Measurements from ENCODE around the gene RECK. TPM values are rescaled to one million over a fixed set of nuclear protein-coding genes. Genes with fewer than 3 reads are reported as not detected.
"Not testable (repeated sequence)": the region's sequence is repeated elsewhere in the genome, so short reads cannot be mapped to it uniquely, and the experiment has no call there.

Gene RECK
- total RNA-seq, 2 donors from 2014 or later: 20.1 to 30.3 TPM

DNA sequence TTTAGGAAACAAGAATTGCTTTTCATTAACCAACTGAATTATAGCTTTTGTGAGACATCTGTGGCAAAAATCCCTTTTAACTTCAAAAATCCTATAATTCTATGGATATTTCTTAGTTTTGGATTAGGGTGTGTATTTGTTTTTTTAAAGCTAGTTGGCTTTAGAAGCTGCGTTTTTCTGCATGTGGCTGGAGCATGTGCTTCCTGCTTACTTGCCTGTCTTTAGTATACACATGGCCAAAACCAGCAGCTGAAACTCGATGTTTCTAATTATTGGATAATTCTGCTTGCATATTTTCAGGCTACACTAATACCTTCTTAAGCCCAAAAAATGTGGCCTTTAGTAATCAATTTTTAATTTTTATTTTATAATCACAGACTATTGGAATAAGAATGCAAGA lies 8.9 kb downstream of the RECK start:
- intact Hi-C loops (cut with DNase I): no loop called here

DNA sequence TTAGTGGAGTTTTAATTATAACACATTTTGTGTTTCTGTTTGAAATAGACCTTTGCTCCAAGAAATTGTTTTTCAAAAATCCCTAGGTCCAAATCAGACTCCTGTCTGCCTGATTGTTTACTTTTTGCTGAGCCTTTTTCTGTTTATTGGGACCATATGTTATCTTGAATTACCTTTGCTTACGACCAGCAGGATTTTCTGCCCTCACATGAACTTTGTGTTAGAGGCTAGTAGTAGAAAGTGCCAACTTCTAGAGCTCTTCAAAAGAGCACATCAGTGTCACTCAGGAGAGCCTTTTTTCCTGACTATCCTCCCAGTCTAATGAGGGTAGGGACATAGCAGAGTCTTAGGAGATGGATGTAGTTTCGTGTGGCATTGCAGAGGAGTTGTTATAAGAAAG lies 10.2 kb downstream of the RECK start:
- intact Hi-C loops (cut with DNase I): no loop called here
- no peak for DNase-seq (ENCODE audit: low spot score)

More for the DNA sequence above, 8.9 kb downstream of the RECK start:
- no peak for DNase-seq (ENCODE audit: low spot score)

DNA sequence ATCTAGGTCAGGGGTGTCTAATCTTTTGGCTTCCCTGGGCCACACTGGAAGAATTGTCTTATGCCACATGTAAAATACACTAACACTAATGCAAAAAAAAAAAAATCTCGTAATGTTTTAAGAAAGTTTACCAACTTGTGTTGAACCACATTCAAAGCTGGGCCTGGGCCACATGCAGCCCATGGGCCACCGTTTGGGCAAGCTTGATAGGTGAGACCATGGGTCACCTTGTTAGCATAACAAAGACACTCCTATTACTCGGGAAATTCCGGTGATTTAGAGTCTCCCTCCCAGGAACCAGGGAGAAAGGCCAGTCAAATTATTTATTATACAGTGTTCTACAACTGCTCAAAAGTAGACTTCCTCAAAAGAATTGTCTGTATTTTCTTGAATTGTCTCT lies 12.7 kb downstream of the RECK start:
- DNase-seq (ENCODE audit: low spot score): no peak
- intact Hi-C loops (cut with DNase I): no loop called here

DNA sequence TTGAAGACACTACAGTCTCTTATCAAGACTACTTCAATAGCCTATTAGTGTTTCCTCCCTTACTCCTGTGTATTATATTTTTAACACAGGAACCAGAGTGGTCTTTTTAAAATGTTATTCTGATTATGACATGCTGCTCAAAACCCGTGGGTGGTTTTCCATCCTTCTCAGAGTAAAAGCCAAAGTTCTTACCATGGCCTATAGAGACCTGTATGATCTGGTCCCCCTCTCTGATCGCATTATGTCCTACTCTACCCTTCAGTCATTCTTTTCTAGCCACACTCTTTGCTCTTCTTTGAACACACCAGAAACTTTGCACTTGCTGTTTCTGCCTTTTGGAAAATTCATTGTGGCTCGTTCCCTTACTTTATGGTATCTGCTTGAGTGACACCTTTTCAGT lies 13.8 kb downstream of the RECK start:
- intact Hi-C loops (cut with DNase I): no loop called here
- DNase-seq (ENCODE audit: low spot score): no peak

DNA sequence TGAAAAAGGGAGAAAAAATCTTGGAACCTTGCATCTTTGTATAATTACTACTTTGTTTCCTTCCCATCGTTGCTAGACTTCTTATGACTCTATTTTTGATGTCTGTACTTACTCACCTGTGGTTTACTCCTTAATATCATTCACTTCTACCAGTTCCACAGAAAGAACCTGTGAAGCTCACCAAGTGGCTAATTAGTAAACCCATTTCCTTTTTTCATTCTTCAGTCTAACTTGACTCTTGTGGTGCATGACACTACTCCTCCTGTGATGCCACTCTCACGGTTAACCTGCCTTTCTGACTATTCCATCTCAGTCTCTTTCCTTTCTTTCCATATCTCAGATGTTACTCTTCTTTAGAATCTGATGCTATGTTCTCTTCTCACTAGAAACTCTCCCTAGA lies 14.6 kb downstream of the RECK start:
- intact Hi-C loops (cut with DNase I): no loop called here
- DNase-seq (ENCODE audit: low spot score): no peak

DNA sequence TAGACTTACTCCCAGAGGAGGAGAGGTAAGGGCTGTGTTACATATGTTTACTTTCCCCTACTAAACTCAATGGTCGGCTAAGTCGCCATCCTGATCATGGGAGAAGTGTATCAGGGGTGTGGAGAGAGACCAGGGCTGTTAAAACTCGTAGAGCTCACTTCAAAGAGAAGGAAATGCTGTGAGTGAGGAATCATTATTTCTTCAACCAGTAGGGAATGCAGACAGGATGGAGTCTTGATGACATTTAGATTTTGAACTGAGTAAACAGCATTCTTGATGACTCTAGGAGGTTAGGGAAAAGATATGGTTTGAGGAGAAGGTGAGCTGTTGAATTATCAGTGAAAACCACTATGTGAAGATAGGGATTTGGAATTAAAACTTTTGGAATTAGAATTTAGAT lies 17.3 kb downstream of the RECK start:
- intact Hi-C loops (cut with DNase I): no loop called here
- no peak for DNase-seq (ENCODE audit: low spot score)

DNA sequence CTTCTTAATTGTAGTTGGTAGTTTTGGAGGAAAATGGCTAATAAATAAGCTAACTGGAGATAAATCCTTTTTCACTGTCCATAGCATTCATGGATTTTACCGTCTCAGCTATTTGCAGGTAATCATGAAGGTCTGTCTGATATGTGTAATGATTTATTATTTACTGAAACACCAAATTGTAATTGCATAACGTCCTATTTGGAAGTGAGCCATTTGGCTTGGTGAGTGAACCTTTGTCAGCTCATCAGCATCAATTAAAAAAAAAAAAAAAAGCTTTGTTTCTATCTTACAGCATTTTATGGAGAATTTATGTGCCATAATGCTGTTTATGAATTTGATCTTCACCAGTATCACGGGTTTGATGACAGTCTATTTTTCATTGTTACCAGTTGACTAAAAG lies 20.2 kb downstream of the RECK start:
- intact Hi-C loops (cut with DNase I): no loop called here
- DNase-seq (ENCODE audit: low spot score): no peak

DNA sequence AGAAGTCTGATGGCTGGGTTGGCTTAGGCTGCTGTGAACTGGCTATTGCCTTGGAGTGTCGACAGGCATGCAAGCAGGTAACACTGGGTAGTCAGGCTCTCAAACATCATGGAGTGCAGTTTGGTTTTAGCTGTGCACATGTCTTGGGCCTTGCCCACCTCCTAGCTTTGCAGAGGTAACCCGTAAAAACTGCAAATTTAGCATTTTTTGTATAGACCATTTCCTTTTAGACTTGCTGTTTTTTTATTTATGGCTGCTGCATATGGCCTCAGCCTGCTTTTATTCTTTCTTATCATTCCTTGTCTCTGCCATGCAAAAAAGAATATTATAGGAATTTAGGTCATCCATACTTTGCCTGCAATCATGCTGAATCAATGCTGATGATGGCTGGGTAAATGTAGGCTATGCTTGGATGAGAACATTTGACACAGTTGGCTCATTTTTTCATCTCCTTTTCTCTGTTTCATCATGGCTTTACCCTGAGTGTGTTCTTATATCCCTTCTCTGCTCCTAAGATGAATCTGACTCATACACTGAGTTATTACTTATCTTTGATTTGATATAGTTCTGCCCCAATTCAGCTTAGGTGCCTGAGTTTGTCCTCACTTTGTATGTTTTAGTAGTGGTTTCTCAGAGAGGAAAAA lies 27.2 kb downstream of the RECK start:
- no peak for DNase-seq (ENCODE audit: low spot score)
- intact Hi-C loops (cut with DNase I): no loop called here

DNA sequence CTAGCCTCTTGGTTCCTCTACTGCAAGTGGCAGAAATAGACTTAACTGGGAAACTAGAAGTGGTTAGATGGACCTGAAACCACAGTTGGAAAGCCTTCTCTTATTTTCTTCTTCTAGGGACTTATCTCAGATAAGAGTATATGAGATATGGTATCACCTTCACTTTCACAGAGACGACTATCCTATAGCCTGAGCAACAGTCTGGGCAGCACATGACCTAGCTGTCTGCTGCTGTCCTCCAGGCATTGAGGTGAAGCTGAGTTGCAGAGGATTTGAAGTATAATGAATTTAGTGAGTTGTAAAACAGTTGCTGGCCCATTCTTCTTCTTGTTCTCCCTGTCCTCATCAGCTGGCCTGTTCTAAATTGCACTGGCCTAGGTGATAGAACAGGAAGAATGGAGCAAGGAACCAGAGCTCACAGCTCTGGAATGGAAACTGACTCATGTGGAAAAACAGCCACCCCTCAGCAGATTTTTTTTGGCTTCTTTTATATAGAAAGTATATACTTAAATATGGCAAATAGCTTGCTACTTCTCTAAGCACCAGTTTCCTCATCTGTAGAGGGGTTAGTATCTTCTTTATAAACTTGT lies 27.8 kb downstream of the RECK start:
- intact Hi-C loops (cut with DNase I): no loop called here
- DNase-seq (ENCODE audit: low spot score): no peak

DNA sequence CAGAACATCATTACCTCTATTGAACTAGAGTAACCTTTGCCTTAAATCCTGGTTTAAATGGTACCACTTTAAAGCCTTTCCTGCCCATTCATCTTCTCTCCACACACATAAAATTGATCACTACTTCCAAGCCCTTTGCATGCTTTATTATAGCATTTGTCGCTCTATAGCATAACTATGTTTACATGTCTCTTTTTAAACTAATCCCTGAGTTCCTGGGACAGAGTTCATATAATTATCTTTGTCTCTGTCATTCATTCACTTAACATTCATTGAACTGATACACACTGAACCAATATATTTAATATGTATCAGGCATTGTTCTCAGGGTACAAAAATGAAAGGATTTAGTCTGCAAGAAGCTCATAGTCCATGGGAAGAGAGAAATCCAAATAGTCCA lies 37.3 kb downstream of the RECK start:
- intact Hi-C loops (cut with DNase I): no loop called here
- no peak for DNase-seq (ENCODE audit: low spot score)

DNA sequence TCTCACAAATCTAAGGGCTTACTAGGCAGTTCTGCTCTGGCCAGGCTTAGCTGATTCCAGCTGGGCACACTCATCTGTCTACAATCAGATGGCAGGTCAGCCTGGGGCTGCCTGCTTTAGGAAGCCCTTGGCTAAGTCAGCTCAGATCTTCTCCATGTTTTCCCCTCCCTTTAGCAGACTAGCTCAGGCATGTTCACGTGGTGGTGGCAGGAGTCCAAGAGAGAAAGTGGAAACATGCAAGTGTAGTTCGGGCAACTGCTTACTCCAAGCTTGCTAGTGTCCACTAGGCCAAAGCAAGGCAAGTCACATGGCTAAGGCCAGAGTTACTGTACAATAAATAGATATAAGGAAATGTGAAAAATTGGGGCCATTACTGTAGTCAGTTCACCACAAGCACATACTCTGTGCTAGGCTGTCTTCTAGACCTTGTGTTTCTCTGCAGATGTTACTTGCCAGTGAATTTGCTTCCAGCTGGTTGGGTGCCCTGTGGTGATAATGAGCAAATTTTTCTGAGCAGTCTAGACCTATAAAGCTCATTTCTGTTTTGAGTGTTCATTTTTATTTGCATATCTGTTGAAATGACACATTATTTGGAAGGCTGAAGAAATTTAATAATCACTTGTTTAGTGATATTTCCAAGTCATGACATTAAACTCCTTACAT lies 38.3 kb downstream of the RECK start:
- intact Hi-C loops (cut with DNase I): no loop called here
- DNase-seq (ENCODE audit: low spot score): peak; percentile 88

DNA sequence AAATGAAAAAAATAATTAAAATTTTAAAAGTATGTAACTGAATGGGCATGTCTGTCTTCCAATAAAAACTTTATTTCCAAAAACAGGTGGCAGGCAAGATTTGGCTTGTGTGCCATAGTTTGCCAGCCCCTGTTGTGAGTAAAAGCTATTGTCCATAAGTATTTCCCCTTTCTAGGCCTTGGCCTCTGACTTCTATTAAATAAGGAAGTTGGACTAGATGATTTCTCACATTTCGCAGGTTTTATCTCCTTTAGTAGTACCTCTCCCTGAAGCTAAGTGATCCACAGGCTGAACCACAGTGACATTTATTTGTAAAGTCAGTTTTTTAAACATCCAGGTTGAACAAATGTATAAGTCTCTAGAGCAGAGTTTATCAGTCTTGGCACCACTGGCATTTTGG lies 41.3 kb downstream of the RECK start:
- intact Hi-C loops (cut with DNase I): no loop called here
- DNase-seq (ENCODE audit: low spot score): no peak

DNA sequence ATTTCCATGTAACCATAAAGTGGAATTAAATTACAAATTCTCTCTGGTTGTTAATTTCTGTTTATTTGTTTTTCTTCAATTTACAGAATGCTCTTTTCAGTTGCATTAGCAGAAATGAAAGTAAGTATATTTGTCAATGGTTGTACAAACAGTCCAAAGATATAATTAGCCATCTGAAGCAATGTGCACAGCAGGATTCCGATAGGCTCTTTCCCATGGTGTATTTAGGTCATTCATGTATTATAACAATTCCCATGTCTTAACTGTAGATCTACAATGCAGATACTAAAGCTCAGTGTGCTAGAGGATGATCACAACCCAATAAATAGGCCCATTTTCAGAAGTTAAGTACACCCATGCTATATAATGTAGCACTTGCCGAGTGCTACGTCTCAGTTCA lies 43.8 kb downstream of the RECK start:
- no peak for DNase-seq (ENCODE audit: low spot score)
- intact Hi-C loops (cut with DNase I): no loop called here

DNA sequence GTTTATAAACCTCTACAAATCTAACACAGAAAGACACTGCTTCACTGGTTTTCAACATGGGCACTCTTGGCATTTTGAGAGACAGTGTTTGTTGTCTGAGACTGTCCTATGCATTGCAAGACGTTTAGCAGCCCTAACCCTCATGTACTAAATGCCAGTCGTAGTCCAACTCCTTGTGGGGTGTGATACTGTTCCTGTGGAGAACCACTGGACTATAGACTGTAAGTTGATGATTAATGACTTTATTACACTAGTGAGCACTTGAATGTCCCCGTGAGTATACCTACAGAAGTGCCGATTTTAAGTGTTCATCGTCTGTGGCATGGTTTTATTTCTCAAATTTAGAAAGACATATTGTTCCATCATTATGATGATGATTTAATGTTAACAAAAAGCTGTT lies 46.2 kb downstream of the RECK start:
- no peak for DNase-seq (ENCODE audit: low spot score)
- intact Hi-C loops (cut with DNase I): no loop called here

DNA sequence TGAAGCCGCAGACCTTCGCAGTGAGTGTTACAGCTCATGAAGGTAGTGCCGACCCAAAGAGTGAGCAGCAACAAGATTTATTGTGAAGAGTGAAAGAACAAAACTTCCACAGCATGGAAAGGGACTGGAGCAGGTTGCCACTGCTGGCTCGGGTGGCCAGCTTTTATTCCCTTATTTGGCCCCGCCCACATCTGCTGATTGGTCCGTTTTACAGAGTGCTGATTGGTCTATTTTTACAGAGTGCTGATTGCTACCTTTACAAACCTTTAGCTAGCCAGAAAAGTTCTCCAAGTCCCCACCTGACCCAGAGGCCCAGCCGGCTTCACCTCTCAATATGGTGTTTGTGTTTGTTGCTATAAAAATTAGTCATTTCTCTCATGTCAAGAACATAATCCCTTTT lies 49.7 kb downstream of the RECK start:
- DNase-seq (ENCODE audit: low spot score): no peak
- intact Hi-C loops (cut with DNase I): loop anchor here in 1 of 2 donors (5.0 kb wide), 1 partner anchor 331 kb away; no protein-coding TSS in a partner anchor

DNA sequence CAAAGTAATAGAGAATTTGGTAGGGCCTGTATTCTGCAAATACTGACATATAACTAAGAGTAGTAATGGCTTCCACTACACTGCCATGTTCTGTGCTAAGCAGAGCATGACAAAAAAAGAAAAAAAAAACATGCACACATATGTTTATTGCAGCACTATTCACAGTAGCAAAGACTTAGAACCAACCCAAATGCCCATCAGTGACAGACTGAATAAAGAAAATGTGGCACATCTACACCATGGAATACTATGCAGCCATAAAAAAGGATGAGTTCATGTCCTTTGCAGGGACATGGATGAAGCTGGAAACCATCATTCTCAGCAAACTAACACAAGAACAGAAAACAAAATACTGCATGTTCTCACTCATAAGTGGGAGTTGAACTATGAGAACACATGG lies 50.3 kb downstream of the RECK start:
- not testable (repeated sequence) for DNase-seq (ENCODE audit: low spot score)
- intact Hi-C loops (cut with DNase I): loop anchor here in 1 of 2 donors (5.0 kb wide), 1 partner anchor 330 kb away; no protein-coding TSS in a partner anchor

DNA sequence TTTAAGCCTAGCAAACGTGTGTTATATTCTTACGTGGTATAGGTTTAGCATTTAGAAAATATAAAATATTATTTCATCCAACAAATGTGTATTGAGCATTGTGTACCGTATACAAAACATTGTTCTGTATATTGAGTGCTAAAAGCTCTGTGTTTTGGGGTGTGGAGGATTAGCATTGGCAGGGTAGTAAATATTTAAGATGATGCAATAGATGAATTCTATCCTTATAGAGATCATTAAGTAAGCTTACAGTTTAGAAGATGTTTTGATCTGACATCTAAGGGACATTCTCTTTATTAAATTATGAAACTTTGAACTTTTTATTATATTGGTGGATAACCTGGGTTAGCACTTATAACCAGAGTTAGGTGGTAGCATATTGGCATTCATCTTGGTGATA lies 51.3 kb downstream of the RECK start:
- no peak for DNase-seq (ENCODE audit: low spot score)
- intact Hi-C loops (cut with DNase I): loop anchor here in 1 of 2 donors (5.0 kb wide), 1 partner anchor 329 kb away; no protein-coding TSS in a partner anchor

DNA sequence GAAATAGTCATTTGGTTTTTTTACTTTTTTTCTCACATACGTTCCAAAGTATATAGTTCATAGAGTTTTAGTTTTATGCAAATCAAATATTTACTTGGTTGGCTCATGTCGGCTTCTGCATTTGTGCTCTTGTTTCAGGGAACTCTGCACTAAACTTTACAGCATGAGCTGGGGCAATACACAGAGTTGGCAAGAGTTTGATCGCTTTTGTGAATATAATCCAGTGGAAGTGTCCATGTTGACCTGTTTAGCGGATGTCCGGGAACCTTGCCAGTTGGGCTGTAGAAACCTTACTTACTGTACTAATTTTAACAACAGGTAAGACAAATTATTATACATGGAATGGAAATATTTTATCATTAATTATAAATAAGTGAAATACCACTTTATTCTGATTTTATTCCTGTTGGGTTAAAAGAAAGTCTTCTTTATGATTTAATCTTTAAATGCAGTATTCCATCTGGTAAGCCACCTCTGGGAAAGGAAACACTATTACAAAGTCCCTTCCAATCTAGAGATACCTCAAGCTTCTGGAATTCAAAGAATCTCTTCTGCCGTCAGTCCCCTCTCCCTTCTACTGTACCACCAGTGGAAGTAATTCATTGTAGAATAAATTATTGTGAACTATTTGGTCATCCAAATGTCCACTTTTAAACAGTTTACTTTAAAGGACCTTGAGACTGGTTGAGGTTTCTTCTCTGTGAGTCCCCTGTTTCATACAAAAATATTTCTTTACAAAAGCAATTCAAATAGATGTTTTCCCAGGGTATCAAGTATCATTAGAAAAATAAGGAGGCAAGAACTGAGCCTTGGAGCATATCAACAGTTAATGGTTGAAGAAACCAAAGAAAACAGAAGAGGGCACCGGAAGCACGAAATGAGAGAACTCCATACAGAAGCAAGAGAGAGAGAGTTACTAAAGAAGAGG lies 54.6 kb downstream of the RECK start:
- no peak for DNase-seq (ENCODE audit: low spot score)
- intact Hi-C loops (cut with DNase I): no loop called here

DNA sequence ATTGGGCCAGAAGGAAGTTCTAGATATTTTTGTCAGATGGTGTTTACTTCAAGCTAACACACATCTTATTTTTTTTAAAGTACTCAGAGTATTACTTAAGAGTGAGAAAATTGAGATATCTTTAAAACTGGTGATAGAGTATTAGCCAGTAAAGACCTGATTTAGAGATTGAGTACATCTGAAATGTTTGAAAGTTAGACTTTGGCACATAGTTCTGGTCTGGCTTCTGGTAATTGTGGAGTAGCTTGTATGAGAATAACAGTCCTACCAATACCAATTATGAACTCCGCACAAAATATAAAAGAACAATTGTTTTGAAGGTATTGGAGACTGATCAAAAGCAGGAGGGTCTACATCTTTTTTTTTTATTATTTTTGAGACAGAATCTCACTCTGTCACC lies 55.3 kb downstream of the RECK start:
- no peak for DNase-seq (ENCODE audit: low spot score)
- intact Hi-C loops (cut with DNase I): no loop called here

Data from posterior vena cava (tissue), 2 donors.